GM21526 (cell line): ENCODE measurements around the gene PCDH7.

Experiments used
- ATAC-seq: cut with Tn5 transposase; IDR thresholded peaks from one replicate; pipeline ENCODE4 v1.9.1; 2021; ENCODE audit warnings: moderate library complexity; ENCODE audit not compliant: unreplicated experiment, low FRiP score

Gene PCDH7

GRCh38 chr4:30776451-30776850 is 56.3 kb downstream of the PCDH7 start:
- ATAC-seq, result no peak

- no peak for ATAC-seq
Measured at GRCh38 chr4:30776921-30777415, 56.8 kb downstream of the PCDH7 start.
